ACHN (cell line): ENCODE results near the gene C1orf52.

Source experiments
- DNase-seq: peaks from one replicate; pipeline ENCODE4 v3.0.0-alpha.2; 2015
- in situ Hi-C: cut with HindIII; loops from 2 replicates; pipeline ENCODE4 v1.10.0; 2017; ENCODE audit warnings: low sequenced_read_pairs, low pct_ligation_motif_present, low pct_unique_long_range_greater_than_20kb

The C1orf52 gene

GRCh38 chr1:85208488-85208887 lies 51.0 kb downstream of the C1orf52 start:
- in situ Hi-C loops = no loop called here
- DNase-seq = no peak

- in situ Hi-C loops = no loop called here
- no peak for DNase-seq
These were observed 55.8 kb downstream of the C1orf52 start for GRCh38 chr1:85203573-85204171.

- no peak for DNase-seq
- in situ Hi-C loops = no loop called here
These were observed 56.6 kb downstream of the C1orf52 start for GRCh38 chr1:85202864-85203255.

GRCh38 chr1:85202092-85202863 lies 57.2 kb downstream of the C1orf52 start:
- in situ Hi-C loops = no loop called here
- no peak for DNase-seq

- in situ Hi-C loops = no loop called here
- peak; percentile 77 for DNase-seq
These were observed 57.9 kb downstream of the C1orf52 start for GRCh38 chr1:85201340-85202091.

- in situ Hi-C loops = no loop called here
- DNase-seq = peak; percentile 82
These were observed 58.8 kb downstream of the C1orf52 start, which contains the start of gene SYDE2 for GRCh38 chr1:85200463-85201339. Gene SYDE2 (minus strand): TSS chr1:85201016. CDS start chr1:85200996, 20 bp downstream.
